Activated B cell treated with CpG ODN at 0.5 μM for 24 hours (primary cell): ENCODE data around the gene CENPT. TPM values are rescaled to one million over a fixed set of nuclear protein-coding genes. Genes with fewer than 3 reads are reported as not detected.
"Not testable (repeated sequence)": the region's sequence is repeated elsewhere in the genome, so short reads cannot be mapped to it uniquely, and the experiment has no call there.

Source experiments
- ATAC-seq: fragments of 200-7000 bp; cut with Tn5 transposase; one replicate; pipeline ENCODE4 v1.10.0; 2021; ENCODE audit warnings: low read depth, mild to moderate bottlenecking, moderate library complexity
- CTCF ChIA-PET: fragments of 350-600 bp; sonication (Branson Sonifier 250); formaldehyde crosslinking; loops from one replicate; lab custom pipeline; 2021; ENCODE audit warnings: antibody characterized with exemption; lab: Charles Lee
- POLR2A ChIA-PET: fragments of 350-600 bp; sonication (Branson Sonifier 250); formaldehyde crosslinking; loops from one replicate; lab custom pipeline; 2021; ENCODE audit warnings: antibody characterized with exemption; lab: Charles Lee
- DNase-seq: peaks from one replicate; pipeline ENCODE4 v3.0.0; 2022
- H3K27ac Mint-ChIP-seq: one replicate; pipeline ENCODE4 v1.8.0; 2020; ENCODE audit warnings: mixed read lengths
- H3K27me3 Mint-ChIP-seq: one replicate; pipeline ENCODE4 v1.8.0; 2021; ENCODE audit warnings: mixed read lengths
- H3K36me3 Mint-ChIP-seq: one replicate; pipeline ENCODE4 v1.8.0; 2021; ENCODE audit warnings: low read depth, mixed read lengths
- H3K4me1 Mint-ChIP-seq: one replicate; pipeline ENCODE4 v1.8.0; 2021; ENCODE audit warnings: mixed read lengths
- H3K4me3 Mint-ChIP-seq: one replicate; pipeline ENCODE4 v1.8.0; 2020; ENCODE audit warnings: mild to moderate bottlenecking, mixed read lengths
- H3K9me3 Mint-ChIP-seq: one replicate; pipeline ENCODE4 v1.8.0; 2020; ENCODE audit warnings: mixed read lengths
- intact Hi-C: fragments of 100-400 bp; cut with micrococcal nuclease; formaldehyde crosslinking; loops from one replicate; pipeline ENCODE4 v1.15.1; 2024
- total RNA-seq: library from RNA; stranded (reverse); gene quantifications from 2 replicates; pipeline ENCODE4 v1.2.3, GENCODE V29; 2022
- TF ChIP-seq, protein P1 (sequence below): fragments of 200-600 bp; IDR thresholded peaks from one replicate; pipeline ENCODE4 v1.8.0; 2022; ENCODE audit warnings: antibody characterized with exemption, mild to moderate bottlenecking

The CENPT gene
- total RNA-seq, 1 donor from 2014 or later: 54.2 TPM

DNA sequence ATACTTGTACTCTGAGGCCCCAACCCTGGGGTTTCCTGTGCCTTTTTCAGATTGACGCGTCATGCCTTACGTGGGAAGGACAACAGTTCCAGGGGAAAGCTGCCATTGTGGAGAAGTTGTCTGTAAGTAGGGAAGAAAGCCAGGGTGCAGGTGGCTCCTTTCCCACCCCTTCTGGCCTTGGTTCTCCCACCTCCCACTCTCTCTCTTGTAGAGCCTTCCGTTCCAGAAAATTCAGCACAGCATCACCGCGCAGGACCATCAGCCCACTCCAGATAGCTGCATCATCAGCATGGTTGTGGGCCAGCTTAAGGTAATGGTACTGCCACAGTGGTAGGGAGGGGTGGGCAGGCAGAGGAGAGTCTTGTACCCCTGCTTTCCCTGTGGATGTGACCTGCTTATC, 20.8 kb upstream of the CENPT start:
- TF ChIP-seq, protein P1, sequence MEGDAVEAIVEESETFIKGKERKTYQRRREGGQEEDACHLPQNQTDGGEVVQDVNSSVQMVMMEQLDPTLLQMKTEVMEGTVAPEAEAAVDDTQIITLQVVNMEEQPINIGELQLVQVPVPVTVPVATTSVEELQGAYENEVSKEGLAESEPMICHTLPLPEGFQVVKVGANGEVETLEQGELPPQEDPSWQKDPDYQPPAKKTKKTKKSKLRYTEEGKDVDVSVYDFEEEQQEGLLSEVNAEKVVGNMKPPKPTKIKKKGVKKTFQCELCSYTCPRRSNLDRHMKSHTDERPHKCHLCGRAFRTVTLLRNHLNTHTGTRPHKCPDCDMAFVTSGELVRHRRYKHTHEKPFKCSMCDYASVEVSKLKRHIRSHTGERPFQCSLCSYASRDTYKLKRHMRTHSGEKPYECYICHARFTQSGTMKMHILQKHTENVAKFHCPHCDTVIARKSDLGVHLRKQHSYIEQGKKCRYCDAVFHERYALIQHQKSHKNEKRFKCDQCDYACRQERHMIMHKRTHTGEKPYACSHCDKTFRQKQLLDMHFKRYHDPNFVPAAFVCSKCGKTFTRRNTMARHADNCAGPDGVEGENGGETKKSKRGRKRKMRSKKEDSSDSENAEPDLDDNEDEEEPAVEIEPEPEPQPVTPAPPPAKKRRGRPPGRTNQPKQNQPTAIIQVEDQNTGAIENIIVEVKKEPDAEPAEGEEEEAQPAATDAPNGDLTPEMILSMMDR: no peak
- no peak for ATAC-seq
- Mint-ChIP-seq H3K4me1 (peaks cover 16% of the 10 kb centered on the region), H3K27me3 (no peaks in the 10 kb centered on the region), H3K36me3 (peaks cover 46% of the 10 kb centered on the region), H3K4me3 (no peak overlapping the region), H3K27ac (no peak overlapping the region), H3K9me3 (no peaks in the 10 kb centered on the region)
- intact Hi-C loops: no loop called here
- POLR2A ChIA-PET: no interaction called here
- DNase-seq: no peak
- CTCF ChIA-PET: no interaction called here

DNA sequence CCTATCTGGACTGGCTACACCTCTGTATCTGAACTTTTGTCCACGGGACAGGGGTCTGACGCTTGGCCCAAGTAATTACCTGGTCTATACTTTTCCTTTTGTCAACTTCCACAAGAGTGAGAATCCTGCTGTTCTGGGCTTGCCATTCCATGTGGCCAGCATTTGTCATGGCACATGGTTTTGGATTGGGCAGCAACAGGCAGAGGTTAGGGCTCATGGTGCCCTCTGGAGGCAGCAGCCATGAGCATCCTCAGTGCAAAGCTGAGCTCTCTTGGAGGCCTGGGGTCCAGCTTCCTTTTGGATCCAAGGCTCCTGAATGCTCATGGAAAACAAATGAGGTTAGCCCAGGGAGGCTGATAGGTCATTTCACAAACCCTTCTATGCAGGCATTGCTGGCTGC, 17.8 kb upstream of the CENPT start:
- TF ChIP-seq, protein P1: no peak
- H3K4me3 Mint-ChIP-seq: no peak overlapping the region
- peaks cover 48% of the 10 kb centered on the region for H3K36me3 Mint-ChIP-seq
- CTCF ChIA-PET: interaction anchor here (1.0 to 2.0 kb wide), 4 partner anchors 11 to 193 kb away, joined by 3 to 23 read pairs (median 4); no protein-coding TSS in a partner anchor
- POLR2A ChIA-PET: interaction anchor here (0.6 to 0.7 kb wide), 2 partner anchors 47 to 202 kb away, joined by 4 read pairs; no protein-coding TSS in a partner anchor
- peaks cover 6% of the 10 kb centered on the region for H3K4me1 Mint-ChIP-seq
- H3K27ac Mint-ChIP-seq: no peak overlapping the region
- DNase-seq (no peak), ATAC-seq (peak; percentile 57)
- no peaks in the 10 kb centered on the region for H3K27me3 Mint-ChIP-seq
- H3K9me3 Mint-ChIP-seq: no peaks in the 10 kb centered on the region
- intact Hi-C loops: loop anchor here (1.0 kb wide), 2 partner anchors 49 to 193 kb away; no protein-coding TSS in a partner anchor

DNA sequence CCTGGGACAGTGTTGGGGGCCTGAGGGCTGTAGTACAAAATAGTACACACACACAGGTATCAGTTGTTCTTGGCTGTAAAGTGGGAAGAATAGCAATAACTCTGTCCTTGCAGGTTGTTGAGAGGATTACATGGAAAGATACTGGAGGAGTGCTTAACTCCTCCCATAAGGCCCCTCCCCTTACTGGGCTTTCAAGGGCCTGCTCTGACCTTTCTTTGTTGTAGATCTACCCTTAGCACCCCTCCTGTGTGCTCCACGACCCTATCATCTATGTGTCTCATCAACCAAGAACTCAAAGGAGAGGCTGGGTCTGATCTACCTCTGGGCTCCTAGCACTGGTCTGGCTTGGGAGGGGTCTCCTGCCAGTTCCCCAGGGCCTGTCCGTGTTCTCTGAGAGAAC, 17.1 kb upstream of the CENPT start:
- TF ChIP-seq, protein P1: no peak
- CTCF ChIA-PET: interaction anchor here (2.0 kb wide), 1 partner anchor 49 kb away, joined by 23 read pairs; no protein-coding TSS in a partner anchor
- POLR2A ChIA-PET: interaction anchor here (0.6 kb wide), 1 partner anchor 642 kb away, joined by 9 read pairs; no protein-coding TSS in a partner anchor
- Mint-ChIP-seq H3K27ac (peak overlapping the region; percentile 11), H3K27me3 (no peaks in the 10 kb centered on the region), H3K4me1 (peaks cover 6% of the 10 kb centered on the region), H3K4me3 (no peak overlapping the region), H3K36me3 (peaks cover 44% of the 10 kb centered on the region), H3K9me3 (no peaks in the 10 kb centered on the region)
- DNase-seq (no peak), ATAC-seq (no peak)
- intact Hi-C loops: no loop called here

DNA sequence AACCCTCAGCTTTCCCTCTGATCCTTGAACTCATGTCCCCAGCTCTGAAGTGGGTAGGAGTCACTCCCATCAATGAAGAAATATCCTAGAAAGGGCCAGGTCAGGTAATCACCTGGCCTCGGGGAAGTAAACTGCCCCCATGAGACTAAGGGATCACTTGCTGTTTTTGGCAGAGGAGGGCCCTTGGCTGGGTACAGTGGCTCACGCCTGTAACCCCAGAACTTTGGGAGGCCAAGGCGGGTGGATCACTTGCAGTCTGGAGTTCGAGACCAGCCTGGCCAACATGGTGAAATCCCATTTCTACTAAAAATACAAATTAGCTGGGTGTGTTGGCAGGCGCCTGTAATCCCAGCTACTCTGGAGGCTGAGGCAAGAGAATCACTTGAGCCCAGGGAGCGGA, 16.6 kb upstream of the CENPT start:
- H3K4me3 Mint-ChIP-seq, H3K9me3 Mint-ChIP-seq, DNase-seq, ATAC-seq, H3K27ac Mint-ChIP-seq, POLR2A ChIA-PET, H3K4me1 Mint-ChIP-seq, H3K27me3 Mint-ChIP-seq, intact Hi-C loops: not testable (repeated sequence)
- H3K36me3 Mint-ChIP-seq: peaks cover 42% of the 10 kb centered on the region
- CTCF ChIA-PET: interaction anchor here (3.5 kb wide), 1 partner anchor 48 kb away, joined by 13 read pairs; no protein-coding TSS in a partner anchor

DNA sequence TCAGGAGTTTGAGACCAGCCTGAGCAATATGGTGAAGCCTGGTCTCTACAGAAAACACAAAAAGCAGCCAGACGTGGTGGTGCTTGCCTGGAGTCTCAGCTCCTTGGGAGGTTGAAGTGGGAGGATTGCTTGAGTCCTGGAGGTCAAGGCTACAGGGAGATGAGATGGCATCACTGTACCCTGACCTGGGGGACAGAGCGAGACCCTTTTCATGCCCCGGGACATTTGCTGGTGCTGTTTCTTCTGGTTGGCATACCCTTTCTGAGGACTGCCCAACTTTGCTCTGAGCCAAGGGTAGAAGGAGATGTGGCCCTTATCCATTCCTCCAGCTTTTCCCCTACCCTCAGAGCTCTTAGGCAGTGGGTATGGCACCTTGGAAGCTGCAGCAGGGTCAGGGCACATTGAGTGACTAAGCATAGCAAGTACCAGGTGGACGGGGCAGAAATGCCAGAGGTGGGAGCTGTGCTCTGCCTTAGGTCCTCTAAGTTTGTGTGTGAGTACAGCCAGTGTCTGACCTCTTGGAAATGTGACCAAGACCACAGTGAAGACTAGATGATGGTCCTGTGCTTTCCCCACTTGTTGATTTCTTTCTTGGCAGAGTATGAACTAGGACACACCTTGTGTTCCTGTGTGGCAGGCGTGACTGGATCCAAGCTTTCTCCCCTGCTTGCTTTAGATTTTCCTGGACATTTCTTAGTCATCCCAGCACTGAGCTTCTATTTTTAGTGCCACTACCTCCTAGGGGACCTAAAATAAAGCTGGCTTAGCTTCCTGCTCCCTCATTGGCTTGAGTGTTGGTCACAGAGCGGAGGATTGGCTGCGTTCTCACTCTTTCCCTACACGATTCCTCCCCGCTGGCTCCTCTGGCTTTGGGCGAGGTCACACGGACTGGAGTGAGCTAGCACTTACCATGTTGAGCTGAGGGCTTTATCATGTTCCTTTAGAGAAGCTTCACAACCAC, 15.4 kb upstream of the CENPT start:
- Mint-ChIP-seq H3K36me3 (peaks cover 36% of the 10 kb centered on the region), H3K9me3 (no peaks in the 10 kb centered on the region), H3K27me3 (no peaks in the 10 kb centered on the region), H3K4me1 (peaks cover 8% of the 10 kb centered on the region), H3K4me3 (no peak overlapping the region), H3K27ac (no peak overlapping the region)
- intact Hi-C loops: no loop called here
- DNase-seq: no peak
- ChIA-PET POLR2A (no interaction called here), CTCF (interaction anchor here (1.1 to 3.5 kb wide), 3 partner anchors 20 to 190 kb away, joined by 4 to 13 read pairs (median 4); no protein-coding TSS in a partner anchor)
- no peak for ATAC-seq
- TF ChIP-seq, protein P1: no peak
